Common myeloid progenitor, CD34-positive (primary cell): ENCODE measurements around the gene PRDM15.

Experiments used
- CTCF ChIA-PET: fragments of 350-600 bp; sonication (Branson Sonifier 250); formaldehyde crosslinking; loops from one replicate; lab custom pipeline; 2021; ENCODE audit warnings: antibody characterized with exemption; lab: Charles Lee
- POLR2A ChIA-PET: fragments of 350-600 bp; sonication (Branson Sonifier 250); formaldehyde crosslinking; loops from one replicate; lab custom pipeline; 2021; ENCODE audit warnings: antibody characterized with exemption; lab: Charles Lee
- DNase-seq, 3 donors: peaks; one replicate each; pipeline versions ENCODE4 v3.0.0 to v3.0.0-alpha.2; 2013
- H3K27ac ChIP-seq, 2 experiments: 1 replicate in 1 of 2; 2 replicates in 1 of 2; pipeline ENCODE4 v1.7.0; 2013; ENCODE audit warnings: inconsistent platforms in 2 of 2, low read length in 2 of 2, mild to moderate bottlenecking in 2 of 2, low read depth in 1 of 2, moderate library complexity in 1 of 2; ENCODE audit not compliant: severe bottlenecking in 2 of 2, insufficient read depth in 1 of 2, poor library complexity in 1 of 2
- H3K27me3 ChIP-seq, 5 experiments: replicated peaks in 2 of 5; 1 replicate in 3 of 5; 2 replicates in 2 of 5; pipeline versions ENCODE4 v1.6.1 to v1.7.0; 2013; ENCODE audit warnings: low read length in 4 of 5, mild to moderate bottlenecking in 2 of 5, moderate library complexity in 2 of 5, inconsistent platforms in 1 of 5; ENCODE audit not compliant: insufficient read depth in 5 of 5, control insufficient read depth in 4 of 5
- H3K36me3 ChIP-seq, 4 experiments: 1 replicate in 2 of 4; 2 replicates in 2 of 4; pipeline versions ENCODE4 v1.6.1 to v1.7.0; 2013; ENCODE audit warnings: low read length in 3 of 4, control low read depth in 1 of 4, mild to moderate bottlenecking in 1 of 4; ENCODE audit not compliant: control insufficient read depth in 4 of 4, insufficient read depth in 4 of 4
- H3K4me1 ChIP-seq, 4 experiments: 1 replicate in 3 of 4; 2 replicates in 1 of 4; pipeline versions ENCODE4 v1.6.1 to v1.7.1; 2013; ENCODE audit warnings: low read length in 3 of 4, mild to moderate bottlenecking in 3 of 4, control low read depth in 1 of 4, inconsistent platforms in 1 of 4, moderate library complexity in 1 of 4; ENCODE audit not compliant: control insufficient read depth in 4 of 4, insufficient read depth in 4 of 4; ENCODE audit errors: control extremely low read depth in 1 of 4
- H3K4me3 ChIP-seq, 7 experiments: 1 replicate in 4 of 7; 2 replicates in 3 of 7; pipeline versions ENCODE4 v1.5.1 to v1.7.0; 2013; ENCODE audit warnings: mild to moderate bottlenecking in 7 of 7, low read length in 6 of 7, moderate library complexity in 6 of 7, inconsistent platforms in 2 of 7, low read depth in 2 of 7, control low read depth in 1 of 7; ENCODE audit not compliant: insufficient read depth in 4 of 7, control insufficient read depth in 1 of 7; ENCODE audit errors: extremely low read depth in 1 of 7
- H3K9me3 ChIP-seq, 5 experiments: 1 replicate in 4 of 5; 2 replicates in 1 of 5; pipeline versions ENCODE4 v1.6.1 to v1.7.1; 2013; ENCODE audit warnings: low read length in 4 of 5, mild to moderate bottlenecking in 2 of 5, inconsistent platforms in 1 of 5, low read depth in 1 of 5, moderate library complexity in 1 of 5; ENCODE audit not compliant: control insufficient read depth in 4 of 5, insufficient read depth in 2 of 5; ENCODE audit errors: control extremely low read depth in 1 of 5
- WGBS: methylation state at CpG from one replicate; pipeline ENCODE4 v1.1.5; 2013; ENCODE audit not compliant: insufficient coverage; 5-methylcytosine and 5-hydroxymethylcytosine counted together

Gene PRDM15

GRCh38 chr21:41834252-41834925 lies 44.8 kb downstream of the PRDM15 start:
- no peak for DNase-seq
- Histone ChIP-seq H3K9me3 (no peaks in the 10 kb centered on the region), H3K27me3 (no peaks in the 10 kb centered on the region), H3K4me1 (no peaks in the 10 kb centered on the region), H3K27ac (no peak overlapping the region), H3K36me3 (peaks cover 6 to 60% (median 41%) of the 10 kb centered on the region in 4 experiments), H3K4me3 (no peak overlapping the region)
- ChIA-PET POLR2A (no interaction called here), CTCF (interaction anchor here (1.1 to 1.9 kb wide), 2 partner anchors 18 to 98 kb away, joined by 4 to 6 read pairs; no protein-coding TSS in a partner anchor)
- WGBS = 91% methylated on average over 25 of the region's 25 CpGs

GRCh38 chr21:41833497-41834115 lies 45.5 kb downstream of the PRDM15 start:
- no peak for DNase-seq
- H3K27ac ChIP-seq = no peak overlapping the region
- no peaks in the 10 kb centered on the region for H3K4me1 ChIP-seq
- no peaks in the 10 kb centered on the region for H3K9me3 ChIP-seq
- H3K27me3 ChIP-seq = no peaks in the 10 kb centered on the region
- no peak overlapping the region for H3K4me3 ChIP-seq
- ChIA-PET CTCF (interaction anchor here (0.6 to 1.9 kb wide), 3 partner anchors 17 to 99 kb away, joined by 3 to 6 read pairs (median 4); no protein-coding TSS in a partner anchor), POLR2A (no interaction called here)
- peaks cover 6 to 54% (median 39%) of the 10 kb centered on the region in 4 experiments for H3K36me3 ChIP-seq
- 99% methylated on average over 12 of the region's 13 CpGs for WGBS

GRCh38 chr21:41832596-41833496 lies 46.3 kb downstream of the PRDM15 start:
- H3K27ac ChIP-seq = no peak overlapping the region
- H3K4me3 ChIP-seq = no peak overlapping the region
- H3K27me3 ChIP-seq = no peaks in the 10 kb centered on the region
- H3K4me1 ChIP-seq = no peaks in the 10 kb centered on the region
- WGBS = 95% methylated on average over 7 of the region's 17 CpGs
- peaks cover 3 to 54% (median 40%) of the 10 kb centered on the region in 4 experiments for H3K36me3 ChIP-seq
- ChIA-PET POLR2A (no interaction called here), CTCF (interaction anchor here (0.6 to 1.9 kb wide), 3 partner anchors 16 to 99 kb away, joined by 3 to 6 read pairs (median 4); no protein-coding TSS in a partner anchor)
- DNase-seq = no peak
- H3K9me3 ChIP-seq = no peaks in the 10 kb centered on the region

- peaks cover 2 to 51% (median 38%) of the 10 kb centered on the region in 4 experiments for H3K36me3 ChIP-seq
- H3K4me1 ChIP-seq = no peaks in the 10 kb centered on the region
- no peaks in the 10 kb centered on the region for H3K9me3 ChIP-seq
- 93% methylated on average over 16 of the region's 17 CpGs for WGBS
- no peak for DNase-seq
- no peaks in the 10 kb centered on the region for H3K27me3 ChIP-seq
- ChIA-PET CTCF (no interaction called here), POLR2A (no interaction called here)
- no peak overlapping the region for H3K4me3 ChIP-seq
- H3K27ac ChIP-seq = no peak overlapping the region
Observed at GRCh38 chr21:41831866-41832595, 47.1 kb downstream of the PRDM15 start.

GRCh38 chr21:41831453-41831831 lies 47.7 kb downstream of the PRDM15 start:
- CTCF ChIA-PET = no interaction called here
- Histone ChIP-seq H3K27me3 (no peaks in the 10 kb centered on the region), H3K9me3 (no peaks in the 10 kb centered on the region)

DNA sequence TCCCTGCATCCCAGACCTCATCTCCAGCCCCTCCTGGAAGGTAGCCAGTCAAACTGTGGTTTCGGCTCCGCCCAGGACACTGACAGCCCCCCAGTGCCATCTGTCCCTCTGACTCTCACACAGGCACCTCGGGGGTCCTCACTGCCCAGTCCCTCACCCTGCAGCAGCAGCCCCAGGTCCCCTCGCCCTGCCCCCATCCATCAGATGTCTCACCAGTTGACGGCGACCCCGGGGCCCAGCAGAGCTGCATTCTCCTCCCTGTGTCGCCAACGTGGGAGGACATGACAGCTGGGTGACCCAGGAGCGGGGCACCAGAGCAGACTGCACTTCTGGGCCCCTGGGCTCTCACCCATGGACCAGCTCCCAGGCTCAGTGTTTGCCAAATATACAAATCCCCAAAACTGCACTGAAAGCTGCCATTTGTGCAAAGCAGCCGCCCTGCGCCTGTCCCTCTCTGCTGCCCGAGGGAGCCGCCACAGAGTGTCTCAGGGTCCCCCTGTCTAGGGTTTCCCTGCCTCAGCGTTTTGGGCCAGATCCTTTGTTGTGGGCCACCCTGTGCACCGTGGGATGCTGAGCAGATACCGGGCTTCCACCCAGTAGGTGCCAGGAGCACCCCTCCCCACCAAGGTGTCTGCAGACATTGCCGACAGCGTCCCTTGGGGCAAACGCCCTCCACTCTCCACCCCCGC lies 48.2 kb downstream of the PRDM15 start:
- Histone ChIP-seq H3K27ac (no peak overlapping the region), H3K4me1 (no peaks in the 10 kb centered on the region), H3K4me3 (no peak overlapping the region), H3K27me3 (no peaks in the 10 kb centered on the region), H3K9me3 (no peaks in the 10 kb centered on the region), H3K36me3 (peaks cover 2 to 49% (median 36%) of the 10 kb centered on the region in 4 experiments)
- DNase-seq = no peak
- CTCF ChIA-PET = no interaction called here
- 96% methylated on average over 16 of the region's 21 CpGs for WGBS
- POLR2A ChIA-PET = no interaction called here

More at GRCh38 chr21:41831453-41831831, 47.7 kb downstream of the PRDM15 start:
- no peaks in the 10 kb centered on the region for H3K4me1 ChIP-seq
- no peak for DNase-seq
- WGBS = 88% methylated on average over 8 of the region's 8 CpGs
- POLR2A ChIA-PET = no interaction called here
- no peak overlapping the region for H3K27ac ChIP-seq
- no peak overlapping the region for H3K4me3 ChIP-seq
- peaks cover 2 to 50% (median 37%) of the 10 kb centered on the region in 4 experiments for H3K36me3 ChIP-seq
